Measurements from ENCODE around the gene CARD14.

Gene CARD14

GRCh38 chr17:80176757-80177156, 6.9 kb downstream of the CARD14 start:
- peaks cover 25% of the 10 kb centered on the region for H3K27me3 ChIP-seq (ENCODE audit: insufficient read depth, low read depth)

GRCh38 chr17:80177986-80178595, 8.3 kb downstream of the CARD14 start:
- no peak for TF ChIP-seq CTCF (conservative IDR thresholded peaks at IDR 0.05; ENCODE audit: low read depth, low read length)
- H3K4me3 ChIP-seq (IDR thresholded peaks at IDR 0.05; ENCODE audit: insufficient read depth, low read depth, low read length), result no peak overlapping the region
- no peaks in the 10 kb centered on the region for H3K4me1 ChIP-seq (ENCODE audit: low read depth, poor library complexity, severe bottlenecking)
- H3K9ac ChIP-seq, result no peak overlapping the region
- H3K27ac ChIP-seq, result no peak overlapping the region
- H3K36me3 ChIP-seq (ENCODE audit: insufficient read depth), result no peaks in the 10 kb centered on the region
- H3K27me3 ChIP-seq (ENCODE audit: insufficient read depth, low read depth), result peaks cover 30% of the 10 kb centered on the region
- H2AFZ ChIP-seq (ENCODE audit: low read depth), result no peak overlapping the region
- no peak overlapping the region for H3K4me2 ChIP-seq
- H4K20me1 ChIP-seq (ENCODE audit: insufficient read depth), result no peaks in the 10 kb centered on the region
- H3K79me2 ChIP-seq (ENCODE audit: insufficient read depth, low read depth), result no peaks in the 10 kb centered on the region

More at GRCh38 chr17:80176757-80177156, 6.9 kb downstream of the CARD14 start:
- H3K36me3 ChIP-seq (ENCODE audit: insufficient read depth), result no peaks in the 10 kb centered on the region
- no peak overlapping the region for H3K9ac ChIP-seq
- H3K79me2 ChIP-seq (ENCODE audit: insufficient read depth, low read depth), result no peaks in the 10 kb centered on the region
- no peaks in the 10 kb centered on the region for H4K20me1 ChIP-seq (ENCODE audit: insufficient read depth)
- TF ChIP-seq CTCF (conservative IDR thresholded peaks at IDR 0.05; ENCODE audit: low read depth, low read length), result no peak
- H2AFZ ChIP-seq (ENCODE audit: low read depth), result no peak overlapping the region
- H3K4me3 ChIP-seq (IDR thresholded peaks at IDR 0.05; ENCODE audit: insufficient read depth, low read depth, low read length), result no peak overlapping the region
- no peak overlapping the region for H3K27ac ChIP-seq
- no peaks in the 10 kb centered on the region for H3K4me1 ChIP-seq (ENCODE audit: low read depth, poor library complexity, severe bottlenecking)
- no peak overlapping the region for H3K4me2 ChIP-seq

GRCh38 chr17:80180192-80180591, 10.4 kb downstream of the CARD14 start:
- Histone ChIP-seq H3K27me3 (ENCODE audit: insufficient read depth, low read depth) (peaks cover 43% of the 10 kb centered on the region), H4K20me1 (ENCODE audit: insufficient read depth) (no peaks in the 10 kb centered on the region), H3K27ac (no peak overlapping the region), H3K9ac (no peak overlapping the region), H3K4me1 (ENCODE audit: low read depth, poor library complexity, severe bottlenecking) (no peaks in the 10 kb centered on the region), H3K79me2 (ENCODE audit: insufficient read depth, low read depth) (no peaks in the 10 kb centered on the region), H3K4me3 (IDR thresholded peaks at IDR 0.05; ENCODE audit: insufficient read depth, low read depth, low read length) (no peak overlapping the region), H3K36me3 (ENCODE audit: insufficient read depth) (no peaks in the 10 kb centered on the region), H2AFZ (ENCODE audit: low read depth) (no peak overlapping the region), H3K4me2 (no peak overlapping the region)
- TF ChIP-seq CTCF (conservative IDR thresholded peaks at IDR 0.05; ENCODE audit: low read depth, low read length), result no peak

- no peaks in the 10 kb centered on the region for H3K79me2 ChIP-seq (ENCODE audit: insufficient read depth, low read depth)
- no peak for TF ChIP-seq CTCF (conservative IDR thresholded peaks at IDR 0.05; ENCODE audit: low read depth, low read length)
Measured at GRCh38 chr17:80181431-80181830, 11.6 kb downstream of the CARD14 start.

More at GRCh38 chr17:80181431-80181830, 11.6 kb downstream of the CARD14 start:
- Histone ChIP-seq H3K4me3 (IDR thresholded peaks at IDR 0.05; ENCODE audit: insufficient read depth, low read depth, low read length) (no peak overlapping the region), H3K9ac (no peak overlapping the region), H3K27ac (no peak overlapping the region), H2AFZ (ENCODE audit: low read depth) (no peak overlapping the region), H3K27me3 (ENCODE audit: insufficient read depth, low read depth) (peaks cover 55% of the 10 kb centered on the region), H4K20me1 (ENCODE audit: insufficient read depth) (no peaks in the 10 kb centered on the region), H3K4me2 (no peak overlapping the region), H3K36me3 (ENCODE audit: insufficient read depth) (no peaks in the 10 kb centered on the region), H3K4me1 (ENCODE audit: low read depth, poor library complexity, severe bottlenecking) (no peaks in the 10 kb centered on the region)
